Esophagus squamous epithelium (tissue), 4 donors: Measurements from ENCODE around the gene CDC42BPG.

ENCODE experiments used
- CTCF ChIP-seq, 6 experiments: fragments of 450-650 bp in 4 of 6; fragments of 200-600 bp in 2 of 6; sonication (generic) in 2 of 6; IDR thresholded peaks; one replicate each; pipeline ENCODE4 v1.5.1; 2016 to 2019; ENCODE audit warnings: antibody characterized with exemption in 6 of 6, mild to moderate bottlenecking in 4 of 6, moderate library complexity in 4 of 6
- POLR2A ChIP-seq, 4 donors: fragments of 450-650 bp; IDR thresholded peaks; one replicate each; pipeline ENCODE4 v1.6.1; 2017; ENCODE audit warnings: antibody characterized with exemption in 4 of 4, mild to moderate bottlenecking in 4 of 4, moderate library complexity in 3 of 4

- no peak for TF ChIP-seq POLR2A (IDR thresholded peaks at IDR 0.05)
- no peak for TF ChIP-seq CTCF (IDR thresholded peaks at IDR 0.05)
Measured at GRCh38 chr11:64863391-64864060, 19.1 kb upstream of the CDC42BPG start.
